WERI-Rb-1 (cell line): ENCODE measurements around the gene UQCR11.

Experiments
- DNase-seq: peaks from one replicate; pipeline ENCODE4 v3.0.0-alpha.2; 2020
- H3K27ac ChIP-seq: fragments of 250-450 bp; sonication (Bioruptor Pico); 2 replicates; pipeline ENCODE4 v1.5.1; 2020; ENCODE audit warnings: mild to moderate bottlenecking, moderate library complexity
- H3K27me3 ChIP-seq: fragments of 250-450 bp; sonication (Bioruptor Pico); 2 replicates; pipeline ENCODE4 v1.5.1; 2021; ENCODE audit warnings: mild to moderate bottlenecking, low read depth, moderate library complexity; ENCODE audit not compliant: insufficient read depth, severe bottlenecking
- H3K36me3 ChIP-seq: fragments of 250-450 bp; sonication (Bioruptor Pico); 2 replicates; pipeline ENCODE4 v1.5.1; 2020; ENCODE audit warnings: mild to moderate bottlenecking, moderate library complexity
- H3K4me3 ChIP-seq: 2 replicates; pipeline ENCODE4 v1.5.1; 2011; ENCODE audit warnings: low read depth, mild to moderate bottlenecking, control low read depth, low read length
- H3K9me3 ChIP-seq: fragments of 250-450 bp; sonication (Bioruptor Pico); 2 replicates; pipeline ENCODE4 v1.5.1; 2021; ENCODE audit warnings: mild to moderate bottlenecking, moderate library complexity; ENCODE audit not compliant: severe bottlenecking
- TF ChIP-seq, protein P1 (sequence below): IDR thresholded peaks from 2 replicates; pipeline ENCODE4 v1.5.1; 2011; ENCODE audit warnings: low read depth, mild to moderate bottlenecking, control low read depth, inconsistent platforms, low read length

Gene UQCR11

DNA sequence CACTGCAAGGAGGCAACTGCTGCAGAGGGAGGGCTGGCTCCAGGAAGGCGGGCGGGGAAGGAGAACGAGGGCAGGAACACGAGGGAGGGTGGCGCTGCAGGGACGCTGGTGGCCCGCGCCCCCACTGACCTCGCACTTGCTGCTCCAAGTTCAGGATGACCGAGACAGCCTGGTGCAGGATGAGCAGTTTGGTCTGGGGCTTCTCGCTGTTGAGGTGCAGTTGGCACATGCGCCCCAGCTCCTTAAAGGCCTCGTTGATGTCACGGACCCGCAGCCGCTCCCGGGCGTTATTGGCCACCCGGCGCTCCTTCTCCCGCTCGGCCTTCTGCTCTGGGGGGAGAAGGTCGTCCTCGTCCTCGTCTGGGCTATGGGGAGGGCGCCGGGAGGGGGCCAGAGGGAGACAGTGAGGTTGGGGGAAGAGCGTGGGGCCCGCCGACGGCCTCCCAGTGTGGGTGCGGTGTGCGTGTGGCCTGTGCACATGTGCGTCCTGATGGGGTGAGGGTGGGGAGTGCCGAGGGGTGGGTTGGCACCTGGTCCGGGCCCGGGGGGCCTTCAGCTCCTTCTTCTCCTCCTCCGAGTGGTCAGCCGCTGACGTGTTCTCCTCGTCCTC, 10.0 kb upstream of the UQCR11 start:
- Histone ChIP-seq H3K27me3 (no peaks in the 10 kb centered on the region), H3K9me3 (no peaks in the 10 kb centered on the region), H3K27ac (no peak overlapping the region), H3K4me3 (no peak overlapping the region), H3K36me3 (peaks cover 91% of the 10 kb centered on the region)
- TF ChIP-seq, protein P1, sequence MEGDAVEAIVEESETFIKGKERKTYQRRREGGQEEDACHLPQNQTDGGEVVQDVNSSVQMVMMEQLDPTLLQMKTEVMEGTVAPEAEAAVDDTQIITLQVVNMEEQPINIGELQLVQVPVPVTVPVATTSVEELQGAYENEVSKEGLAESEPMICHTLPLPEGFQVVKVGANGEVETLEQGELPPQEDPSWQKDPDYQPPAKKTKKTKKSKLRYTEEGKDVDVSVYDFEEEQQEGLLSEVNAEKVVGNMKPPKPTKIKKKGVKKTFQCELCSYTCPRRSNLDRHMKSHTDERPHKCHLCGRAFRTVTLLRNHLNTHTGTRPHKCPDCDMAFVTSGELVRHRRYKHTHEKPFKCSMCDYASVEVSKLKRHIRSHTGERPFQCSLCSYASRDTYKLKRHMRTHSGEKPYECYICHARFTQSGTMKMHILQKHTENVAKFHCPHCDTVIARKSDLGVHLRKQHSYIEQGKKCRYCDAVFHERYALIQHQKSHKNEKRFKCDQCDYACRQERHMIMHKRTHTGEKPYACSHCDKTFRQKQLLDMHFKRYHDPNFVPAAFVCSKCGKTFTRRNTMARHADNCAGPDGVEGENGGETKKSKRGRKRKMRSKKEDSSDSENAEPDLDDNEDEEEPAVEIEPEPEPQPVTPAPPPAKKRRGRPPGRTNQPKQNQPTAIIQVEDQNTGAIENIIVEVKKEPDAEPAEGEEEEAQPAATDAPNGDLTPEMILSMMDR: no peak
- no peak for DNase-seq

- no peak for DNase-seq
- Histone ChIP-seq H3K4me3 (no peak overlapping the region), H3K27me3 (no peaks in the 10 kb centered on the region), H3K27ac (no peak overlapping the region), H3K36me3 (peaks cover 88% of the 10 kb centered on the region), H3K9me3 (no peaks in the 10 kb centered on the region)
- TF ChIP-seq, protein P1: no peak
Observed at GRCh38 chr19:1613808-1614570, 8.7 kb upstream of the UQCR11 start.

GRCh38 chr19:1613146-1613545, 7.9 kb upstream of the UQCR11 start:
- Histone ChIP-seq H3K36me3 (peaks cover 81% of the 10 kb centered on the region), H3K9me3 (no peaks in the 10 kb centered on the region), H3K27me3 (no peaks in the 10 kb centered on the region), H3K27ac (no peak overlapping the region), H3K4me3 (no peak overlapping the region)
- no peak for DNase-seq
- TF ChIP-seq, protein P1: no peak

DNA sequence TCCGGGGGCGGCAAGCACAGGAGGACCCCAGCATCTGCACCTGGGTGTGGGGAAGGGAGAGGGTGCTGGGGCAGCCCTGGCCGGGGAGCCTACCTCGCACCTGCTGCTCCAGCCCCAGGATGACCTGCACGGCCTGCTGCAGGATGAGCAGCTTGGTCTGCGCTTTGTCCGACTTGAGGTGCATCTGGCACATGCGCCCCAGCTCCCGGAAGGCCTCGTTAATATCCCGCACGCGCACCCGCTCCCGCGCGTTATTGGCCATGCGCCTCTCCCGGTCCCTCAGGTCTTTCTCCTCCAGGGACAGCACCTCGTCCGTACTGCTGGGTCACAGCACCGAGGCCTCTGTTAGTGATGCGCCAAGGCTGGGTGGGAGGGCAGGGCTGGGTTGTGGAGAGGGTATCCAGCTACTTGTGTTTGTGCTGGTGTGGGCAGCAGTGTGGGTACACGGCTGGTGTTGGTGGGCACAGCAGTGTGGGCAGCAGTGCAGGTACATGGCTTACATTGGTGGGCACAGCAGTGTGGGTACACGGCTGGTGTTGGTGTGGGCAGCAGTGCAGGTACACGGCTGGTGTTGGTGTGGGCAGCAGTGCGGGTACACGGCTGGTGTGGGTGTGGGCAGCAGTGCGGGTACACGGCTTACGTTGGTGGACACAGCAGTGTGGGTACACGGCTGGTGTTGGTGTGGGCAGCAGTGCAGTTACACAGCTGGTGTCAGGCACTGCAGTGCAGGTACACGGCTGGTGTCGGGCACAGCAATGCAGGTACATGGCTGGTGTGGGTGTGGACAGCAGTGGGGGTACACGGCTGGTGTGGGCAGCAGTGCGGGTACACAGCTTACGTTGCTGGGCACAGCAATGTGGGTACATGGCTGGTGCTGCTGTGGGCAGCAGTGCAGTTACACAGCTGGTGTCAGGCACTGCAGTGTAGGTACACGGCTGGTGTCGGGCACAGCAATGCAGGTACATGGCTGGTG, 7.1 kb upstream of the UQCR11 start:
- H3K36me3 ChIP-seq: peaks cover 74% of the 10 kb centered on the region
- no peak for DNase-seq
- no peaks in the 10 kb centered on the region for H3K27me3 ChIP-seq

GRCh38 chr19:1611353-1611752, 6.1 kb upstream of the UQCR11 start:
- no peak overlapping the region for H3K27ac ChIP-seq
- H3K4me3 ChIP-seq: no peak overlapping the region
- TF ChIP-seq, protein P1: no peak
- DNase-seq: no peak
- H3K9me3 ChIP-seq: no peaks in the 10 kb centered on the region
- no peaks in the 10 kb centered on the region for H3K27me3 ChIP-seq
- peaks cover 63% of the 10 kb centered on the region for H3K36me3 ChIP-seq

More for the DNA sequence above, 7.1 kb upstream of the UQCR11 start:
- Histone ChIP-seq H3K27ac (no peak overlapping the region), H3K9me3 (no peaks in the 10 kb centered on the region), H3K4me3 (no peak overlapping the region)
- TF ChIP-seq, protein P1: no peak
